Stomach (tissue), 9 donors: Measurements from ENCODE around the gene MTHFD1. TPM values are rescaled to one million over a fixed set of nuclear protein-coding genes. Genes with fewer than 3 reads are reported as not detected.

Experiments
- DNase-seq, 2 donors: peaks; one replicate each; pipeline versions ENCODE4 v3.0.0 to v3.0.0-alpha.2; 2013 to 2019
- H3K27ac ChIP-seq, 5 donors: fragments of 200-600 bp in 4 of 5; sonication (generic) in 4 of 5; one replicate each; pipeline ENCODE4 v1.5.1; 2013 to 2019; ENCODE audit warnings: mild to moderate bottlenecking in 1 of 5, moderate library complexity in 1 of 5
- H3K27me3 ChIP-seq, 3 donors: fragments of 200-600 bp; sonication (generic); one replicate each; pipeline ENCODE4 v1.5.1; 2017 to 2019; ENCODE audit warnings: mixed run types in 1 of 3
- H3K36me3 ChIP-seq, 4 donors: fragments of 200-600 bp; sonication (generic); 1 replicate in 3 of 4; 2 replicates in 1 of 4; pipeline ENCODE4 v1.5.1; 2016 to 2019
- H3K4me1 ChIP-seq, 4 donors: fragments of 200-600 bp; sonication (generic); one replicate each; pipeline ENCODE4 v1.5.1; 2016 to 2019
- H3K4me3 ChIP-seq, 4 donors: fragments of 200-600 bp; sonication (generic) in 3 of 4; one replicate each; pipeline ENCODE4 v1.5.1; 2016 to 2019; ENCODE audit warnings: mild to moderate bottlenecking in 1 of 4
- H3K9me3 ChIP-seq, 4 donors: fragments of 200-600 bp; sonication (generic); one replicate each; pipeline ENCODE4 v1.5.1; 2016 to 2019
- EP300 ChIP-seq: sonication (generic); formaldehyde crosslinking; IDR thresholded peaks from one replicate; pipeline ENCODE4 v1.6.1; 2017; ENCODE audit warnings: antibody characterized with exemption
- POLR2A ChIP-seq, 4 donors: fragments of 450-650 bp; IDR thresholded peaks; one replicate each; pipeline ENCODE4 v1.6.1; 2016; ENCODE audit warnings: antibody characterized with exemption in 4 of 4, control low read depth in 2 of 4, mild to moderate bottlenecking in 1 of 4, moderate library complexity in 1 of 4
- POLR2AphosphoS5 ChIP-seq, 3 donors: sonication (generic); formaldehyde crosslinking; IDR thresholded peaks; one replicate each; pipeline ENCODE4 v1.6.1; 2016; ENCODE audit warnings: antibody characterized with exemption in 3 of 3
- WGBS, 5 donors: extraction: QIAGEN DNeasy Blood & Tissue Kit in 3 of 5; methylation state at CpG; one replicate each; pipeline versions ENCODE4 v1.1.5 to v1.1.7; 2013 to 2018; 5-methylcytosine and 5-hydroxymethylcytosine counted together
- intact Hi-C: fragments of 100-400 bp; cut with DNase I; formaldehyde crosslinking; loops from one replicate; pipeline ENCODE4 v1.15.1; 2023; ENCODE audit warnings: low total_unique reads
- polyA plus RNA-seq, 3 donors: library from polyadenylated mRNA; stranded (reverse); fragments of 200-250 nt; gene quantifications; one replicate each; pipeline ENCODE4 v1.2.3, GENCODE V29; 2013
- total RNA-seq, 5 donors: library from RNA; depleted of rRNA; stranded (reverse); fragments of >200 nt; gene quantifications; one replicate each; pipeline versions ENCODE4 v1.1.0 to v1.2.3, GENCODE V29; 2014 to 2016
- TF ChIP-seq, protein P1 (sequence below), 7 experiments: fragments of 450-650 bp in 4 of 7; fragments of 200-600 bp in 3 of 7; sonication (generic) in 3 of 7; IDR thresholded peaks; one replicate each; pipeline ENCODE4 v1.5.1; 2016 to 2019; ENCODE audit warnings: antibody characterized with exemption in 7 of 7, control low read depth in 2 of 7, mild to moderate bottlenecking in 1 of 7
- donor health status: healthy with polysubstance abuse.
- donor health status: Bipolar disorder and iron deficiency.
- donor health status: healthy.

The MTHFD1 gene
- total and polyA plus RNA-seq, 8 donors = 8.4 to 42.0 (median 24.6) TPM

DNA sequence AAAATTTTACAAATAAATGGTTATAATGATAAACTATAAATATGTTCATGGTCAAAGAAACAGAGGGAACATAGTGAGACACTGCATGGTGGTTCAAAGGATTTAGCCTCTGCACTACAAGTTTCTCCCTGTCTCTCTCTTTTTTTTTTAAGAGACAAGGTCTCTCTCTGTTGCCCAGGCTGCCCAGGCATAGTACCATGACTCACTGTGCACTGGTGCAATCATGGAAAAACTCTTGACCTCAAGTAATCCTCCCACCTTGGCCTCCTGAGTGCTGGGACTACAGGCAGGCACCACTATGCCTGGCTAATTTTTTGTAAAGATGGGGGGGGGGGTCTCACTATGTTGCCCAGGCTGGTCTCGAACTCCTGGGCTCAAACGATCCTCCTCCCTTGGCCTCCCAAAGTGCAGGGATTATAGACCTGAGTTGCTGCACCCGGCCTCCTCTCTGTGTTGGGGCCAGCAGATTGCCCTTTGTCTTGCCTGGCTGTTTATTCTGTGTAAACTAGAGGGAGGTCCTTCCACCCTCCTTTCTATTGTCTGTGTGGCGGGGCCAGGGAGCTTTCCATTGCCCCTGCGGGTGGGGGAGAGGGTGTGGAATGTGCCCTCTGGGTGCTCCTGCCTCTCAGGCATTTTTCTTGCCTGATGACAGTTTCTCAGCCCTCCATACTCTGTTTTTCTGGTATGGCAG is 22.1 kb downstream of the MTHFD1 start:
- Histone ChIP-seq H3K36me3 (peaks cover 10 to 53% (median 39%) of the 10 kb centered on the region in 4 donors), H3K27me3 (no peaks in the 10 kb centered on the region), H3K4me3 (no peak overlapping the region), H3K4me1 (no peaks in the 10 kb centered on the region), H3K9me3 (no peaks in the 10 kb centered on the region), H3K27ac (no peak overlapping the region)
- WGBS, 5 donors = 53 to 66% (median 59%) methylated on average over 5 of the region's 5 CpGs
- peak in 1 of 2 donors; percentile 11 for DNase-seq
- no peak for TF ChIP-seq POLR2A (IDR thresholded peaks at IDR 0.05)
- TF ChIP-seq, protein P1, sequence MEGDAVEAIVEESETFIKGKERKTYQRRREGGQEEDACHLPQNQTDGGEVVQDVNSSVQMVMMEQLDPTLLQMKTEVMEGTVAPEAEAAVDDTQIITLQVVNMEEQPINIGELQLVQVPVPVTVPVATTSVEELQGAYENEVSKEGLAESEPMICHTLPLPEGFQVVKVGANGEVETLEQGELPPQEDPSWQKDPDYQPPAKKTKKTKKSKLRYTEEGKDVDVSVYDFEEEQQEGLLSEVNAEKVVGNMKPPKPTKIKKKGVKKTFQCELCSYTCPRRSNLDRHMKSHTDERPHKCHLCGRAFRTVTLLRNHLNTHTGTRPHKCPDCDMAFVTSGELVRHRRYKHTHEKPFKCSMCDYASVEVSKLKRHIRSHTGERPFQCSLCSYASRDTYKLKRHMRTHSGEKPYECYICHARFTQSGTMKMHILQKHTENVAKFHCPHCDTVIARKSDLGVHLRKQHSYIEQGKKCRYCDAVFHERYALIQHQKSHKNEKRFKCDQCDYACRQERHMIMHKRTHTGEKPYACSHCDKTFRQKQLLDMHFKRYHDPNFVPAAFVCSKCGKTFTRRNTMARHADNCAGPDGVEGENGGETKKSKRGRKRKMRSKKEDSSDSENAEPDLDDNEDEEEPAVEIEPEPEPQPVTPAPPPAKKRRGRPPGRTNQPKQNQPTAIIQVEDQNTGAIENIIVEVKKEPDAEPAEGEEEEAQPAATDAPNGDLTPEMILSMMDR (IDR thresholded peaks at IDR 0.05) = no peak
- no peak for TF ChIP-seq EP300
- no peak for TF ChIP-seq POLR2AphosphoS5 (IDR thresholded peaks at IDR 0.05)
- intact Hi-C loops = no loop called here

DNA sequence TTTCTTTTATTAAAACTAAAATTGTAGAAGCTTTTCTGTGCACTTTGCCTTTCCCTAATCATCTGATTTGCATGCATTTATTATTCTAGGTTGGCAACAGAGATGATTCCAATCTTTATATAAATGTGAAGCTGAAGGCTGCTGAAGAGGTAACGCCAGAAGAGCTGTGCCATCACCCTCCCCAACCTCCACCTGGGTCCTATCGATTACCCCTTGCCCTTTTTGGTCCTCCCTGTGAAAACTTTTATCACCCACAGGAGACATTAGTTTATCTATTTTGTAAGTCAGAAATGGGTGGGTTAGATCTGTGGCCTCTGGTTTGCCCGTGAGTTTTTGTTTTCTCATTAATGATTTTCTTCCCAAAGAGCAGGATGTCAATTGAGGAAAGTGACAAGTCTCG is 22.8 kb downstream of the MTHFD1 start:
- H3K4me1 ChIP-seq = no peaks in the 10 kb centered on the region
- H3K27ac ChIP-seq = no peak overlapping the region
- WGBS, 5 donors = 91 to 97% (median 95%) methylated on average over 4 of the region's 4 CpGs
- no peak for DNase-seq
- no peaks in the 10 kb centered on the region for H3K27me3 ChIP-seq
- TF ChIP-seq, protein P1 (IDR thresholded peaks at IDR 0.05) = no peak
- no peak for TF ChIP-seq POLR2A (IDR thresholded peaks at IDR 0.05)
- no peak for TF ChIP-seq EP300
- no peaks in the 10 kb centered on the region for H3K9me3 ChIP-seq
- H3K4me3 ChIP-seq = no peak overlapping the region
- intact Hi-C loops = no loop called here
- peaks cover 16 to 56% (median 45%) of the 10 kb centered on the region in 4 donors for H3K36me3 ChIP-seq

DNA sequence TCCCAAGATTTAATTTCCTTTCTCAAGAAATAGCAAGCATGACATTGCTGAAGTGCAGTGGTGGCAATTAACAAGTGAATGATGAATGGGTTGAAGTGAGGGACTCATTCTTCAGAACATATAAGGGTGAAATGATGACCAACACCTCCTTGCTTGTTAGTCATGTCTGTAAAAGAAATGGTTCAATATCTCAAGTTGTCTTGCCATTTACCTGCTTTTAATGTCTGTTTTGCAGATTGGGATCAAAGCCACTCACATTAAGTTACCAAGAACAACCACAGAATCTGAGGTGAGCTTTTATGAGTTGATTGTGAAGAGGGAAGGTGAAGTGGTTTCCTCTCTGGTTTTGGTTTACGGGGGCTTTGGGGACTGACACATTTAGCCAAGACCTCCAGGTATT is 24.1 kb downstream of the MTHFD1 start:
- Histone ChIP-seq H3K9me3 (no peaks in the 10 kb centered on the region), H3K36me3 (peaks cover 21 to 68% (median 56%) of the 10 kb centered on the region in 4 donors), H3K4me3 (no peak overlapping the region), H3K27me3 (no peaks in the 10 kb centered on the region), H3K27ac (no peak overlapping the region), H3K4me1 (no peaks in the 10 kb centered on the region)
- intact Hi-C loops = no loop called here
- WGBS, 5 donors = 82 to 95% (median 92%) methylated on average over 1 of the region's 1 CpG
- TF ChIP-seq POLR2AphosphoS5 (IDR thresholded peaks at IDR 0.05) (no peak), EP300 (no peak), POLR2A (IDR thresholded peaks at IDR 0.05) (no peak)
- TF ChIP-seq, protein P1 (IDR thresholded peaks at IDR 0.05) = no peak
- no peak for DNase-seq

DNA sequence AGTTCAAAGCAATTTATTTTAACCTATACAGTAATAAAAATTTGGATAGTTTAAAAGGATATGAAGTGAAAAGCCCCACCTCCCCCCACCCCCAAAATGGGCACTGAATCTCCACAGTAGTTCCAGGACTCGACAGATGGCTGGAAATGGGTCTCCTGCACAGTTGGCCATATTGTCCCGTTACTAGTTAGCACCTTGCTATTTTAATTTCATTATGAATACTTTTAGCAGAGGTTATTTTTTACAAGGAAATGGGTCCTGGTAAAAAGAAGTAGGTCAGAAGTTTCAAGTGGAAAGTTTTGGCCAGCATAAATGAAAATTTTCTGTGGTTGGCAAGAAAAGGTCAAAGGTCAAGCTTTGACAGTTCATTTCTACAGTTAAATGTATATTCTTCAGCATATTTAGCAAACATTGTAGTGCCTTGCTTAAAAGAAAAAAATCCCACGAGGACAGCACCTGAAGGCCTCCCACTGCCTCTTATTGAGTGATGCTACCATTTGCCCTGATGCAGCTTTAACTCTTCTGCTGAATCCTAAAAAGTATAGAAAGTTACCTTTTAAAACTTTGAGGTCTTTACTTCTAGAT is 28.3 kb downstream of the MTHFD1 start:
- H3K36me3 ChIP-seq = peaks cover 49 to 100% (median 90%) of the 10 kb centered on the region in 4 donors
- 69 to 82% (median 73%) methylated on average over 3 of the region's 3 CpGs for WGBS, 5 donors
- no peak for TF ChIP-seq EP300
- TF ChIP-seq POLR2A (IDR thresholded peaks at IDR 0.05) = no peak
- TF ChIP-seq, protein P1 (IDR thresholded peaks at IDR 0.05) = no peak
- TF ChIP-seq POLR2AphosphoS5 (IDR thresholded peaks at IDR 0.05) = no peak
- H3K27me3 ChIP-seq = no peaks in the 10 kb centered on the region
- H3K4me3 ChIP-seq = no peak overlapping the region
- intact Hi-C loops = no loop called here
- H3K4me1 ChIP-seq = no peaks in the 10 kb centered on the region
- DNase-seq = no peak
- no peaks in the 10 kb centered on the region for H3K9me3 ChIP-seq
- H3K27ac ChIP-seq = no peak overlapping the region
